ENCODE data around the gene IQGAP3. TPM values are rescaled to one million over a fixed set of nuclear protein-coding genes. Genes with fewer than 3 reads are reported as not detected.
A peak's percentile ranks its signal among the peaks of the same experiment; 100 is the strongest.

The IQGAP3 gene
- 1.3 TPM for total RNA-seq
- long read RNA-seq, partial matches to known transcripts = 1 of 1 reads
- long read RNA-seq, other reads (novel, unspliced or antisense) = 0 of 1 reads

DNA sequence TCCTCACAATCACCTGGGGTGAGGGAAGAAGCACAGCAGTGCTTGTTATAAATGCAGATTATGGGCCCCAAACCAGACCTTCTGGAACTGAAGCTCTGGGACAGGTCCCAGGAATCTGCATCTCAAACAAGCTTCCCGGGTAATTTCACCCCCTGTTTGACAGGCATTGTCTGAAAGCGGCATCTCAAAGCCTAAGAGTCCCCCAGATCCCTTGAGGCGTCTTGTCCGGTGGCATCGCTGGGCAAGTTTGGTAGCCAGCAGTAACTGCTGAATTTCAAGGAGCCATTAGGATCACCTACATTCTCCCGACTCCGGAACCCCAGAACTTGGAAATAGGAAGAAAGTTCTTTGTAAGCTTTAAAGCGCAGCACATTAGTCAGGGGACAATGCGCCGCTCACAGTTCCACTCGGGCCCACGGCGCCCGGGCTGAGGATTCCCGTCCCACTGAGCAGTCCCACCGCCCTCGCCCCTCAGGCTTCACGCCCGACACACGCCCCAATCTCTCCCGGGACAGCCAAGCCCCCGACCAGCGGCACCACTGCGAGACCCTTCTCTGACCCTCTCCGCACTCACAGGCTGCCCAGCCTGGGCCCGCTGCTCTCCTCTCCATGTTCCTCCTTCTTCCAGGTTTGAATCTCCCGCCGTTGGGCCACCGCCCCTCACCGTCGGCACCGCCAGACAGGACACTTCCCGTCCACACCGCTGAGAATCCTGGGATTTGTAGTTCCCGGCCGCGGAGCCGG lies at the start of gene IQGAP3:
TSS of gene IQGAP3 (minus strand) at position 647 of the 744 bp plus-strand sequence. CDS start at position 611, 36 bp downstream.
- Histone ChIP-seq H3K4me1 (no peaks in the 10 kb centered on the region), H3K4me3 (peak within 1 kb of the TSS; percentile 38), H3K27ac (no peak within 1 kb of the TSS), H3K27me3 (no peaks in the 10 kb centered on the region), H3K9me3 (no peaks in the 10 kb centered on the region), H3K36me3 (no peaks in the 10 kb centered on the region)
- TF ChIP-seq, protein P1, sequence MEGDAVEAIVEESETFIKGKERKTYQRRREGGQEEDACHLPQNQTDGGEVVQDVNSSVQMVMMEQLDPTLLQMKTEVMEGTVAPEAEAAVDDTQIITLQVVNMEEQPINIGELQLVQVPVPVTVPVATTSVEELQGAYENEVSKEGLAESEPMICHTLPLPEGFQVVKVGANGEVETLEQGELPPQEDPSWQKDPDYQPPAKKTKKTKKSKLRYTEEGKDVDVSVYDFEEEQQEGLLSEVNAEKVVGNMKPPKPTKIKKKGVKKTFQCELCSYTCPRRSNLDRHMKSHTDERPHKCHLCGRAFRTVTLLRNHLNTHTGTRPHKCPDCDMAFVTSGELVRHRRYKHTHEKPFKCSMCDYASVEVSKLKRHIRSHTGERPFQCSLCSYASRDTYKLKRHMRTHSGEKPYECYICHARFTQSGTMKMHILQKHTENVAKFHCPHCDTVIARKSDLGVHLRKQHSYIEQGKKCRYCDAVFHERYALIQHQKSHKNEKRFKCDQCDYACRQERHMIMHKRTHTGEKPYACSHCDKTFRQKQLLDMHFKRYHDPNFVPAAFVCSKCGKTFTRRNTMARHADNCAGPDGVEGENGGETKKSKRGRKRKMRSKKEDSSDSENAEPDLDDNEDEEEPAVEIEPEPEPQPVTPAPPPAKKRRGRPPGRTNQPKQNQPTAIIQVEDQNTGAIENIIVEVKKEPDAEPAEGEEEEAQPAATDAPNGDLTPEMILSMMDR (IDR thresholded peaks at IDR 0.05) = no peak
- ATAC-seq = peak; percentile 97
- intact Hi-C loops (cut with DNase I) = no loop called here
- peak; percentile 93 for DNase-seq

DNA sequence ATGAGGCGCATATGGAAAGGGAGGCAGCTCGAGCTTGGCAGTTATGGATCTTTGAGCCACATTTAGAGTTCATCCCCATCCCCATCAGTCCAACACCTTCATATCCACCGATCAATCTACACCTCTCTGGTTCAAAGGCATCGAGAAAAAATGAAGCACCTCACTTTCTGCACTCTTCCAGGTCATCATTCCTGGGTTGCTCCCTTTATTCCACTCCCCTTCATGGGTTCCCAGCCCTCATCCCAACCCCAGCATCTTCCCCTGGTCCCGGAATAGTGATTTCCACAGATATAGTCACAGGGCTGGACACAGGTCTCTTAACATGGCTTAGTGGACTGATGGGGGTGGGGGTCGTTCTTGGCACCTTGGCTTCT lies 47.2 kb upstream of the IQGAP3 start:
- Histone ChIP-seq H3K36me3 (no peaks in the 10 kb centered on the region), H3K9me3 (no peaks in the 10 kb centered on the region), H3K27ac (no peak overlapping the region), H3K4me3 (no peak overlapping the region), H3K27me3 (peaks cover 40% of the 10 kb centered on the region), H3K4me1 (peaks cover 8% of the 10 kb centered on the region)
- ATAC-seq (no peak), DNase-seq (peak; percentile 11)
- TF ChIP-seq, protein P1 (IDR thresholded peaks at IDR 0.05) = no peak
- intact Hi-C loops (cut with DNase I) = no loop called here

DNA sequence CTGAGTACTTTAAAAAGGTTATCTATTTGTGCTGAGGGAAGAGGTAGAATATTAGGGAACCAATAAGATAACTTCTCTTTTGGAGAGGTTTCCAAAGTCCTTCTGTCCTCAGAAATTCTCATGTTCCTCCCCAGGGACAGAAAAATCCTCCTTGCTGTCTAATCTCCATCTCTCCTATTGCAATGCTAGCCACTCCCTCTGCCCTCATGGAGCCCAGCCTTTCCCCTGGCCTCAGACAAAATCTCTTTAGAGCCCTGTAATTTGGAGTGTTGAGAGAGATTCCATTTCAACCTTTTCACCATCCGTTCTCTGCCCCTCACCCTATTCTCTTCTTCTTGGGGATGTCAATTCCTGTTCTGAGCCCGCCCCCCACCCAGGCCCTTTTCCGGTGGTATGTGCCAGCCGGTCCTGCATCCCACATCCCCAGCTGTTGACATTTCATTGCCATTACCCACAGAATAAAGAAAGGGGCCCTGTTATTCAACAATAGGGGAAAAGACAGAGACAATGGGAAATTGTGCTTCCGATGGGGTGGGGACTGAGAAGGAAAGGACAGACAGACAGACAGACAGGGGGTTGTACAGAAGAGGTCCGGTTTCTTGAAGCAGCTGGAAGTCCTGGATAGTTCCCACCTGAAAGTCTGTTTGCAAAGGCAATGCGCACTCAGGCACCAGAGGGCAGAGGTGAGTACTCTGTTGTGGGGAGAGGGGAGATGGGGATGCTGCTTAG lies 46.7 kb upstream of the IQGAP3 start, which contains the start of gene HAPLN2:
TSS of gene HAPLN2 (plus strand) at position 563 of the 729 bp plus-strand sequence. CDS start 4,076 bp downstream, outside the sequence.
- no peak within 1 kb of the TSS for H3K4me3 ChIP-seq
- no peaks in the 10 kb centered on the region for H3K36me3 ChIP-seq
- DNase-seq (peak; percentile 35), ATAC-seq (peak; percentile 29)
- H3K27me3 ChIP-seq = peaks cover 34% of the 10 kb centered on the region
- TF ChIP-seq, protein P1 (IDR thresholded peaks at IDR 0.05) = peak; percentile 24
- intact Hi-C loops (cut with DNase I) = no loop called here
- H3K9me3 ChIP-seq = no peaks in the 10 kb centered on the region
- no peak within 1 kb of the TSS for H3K27ac ChIP-seq
- H3K4me1 ChIP-seq = peaks cover 4% of the 10 kb centered on the region

DNA sequence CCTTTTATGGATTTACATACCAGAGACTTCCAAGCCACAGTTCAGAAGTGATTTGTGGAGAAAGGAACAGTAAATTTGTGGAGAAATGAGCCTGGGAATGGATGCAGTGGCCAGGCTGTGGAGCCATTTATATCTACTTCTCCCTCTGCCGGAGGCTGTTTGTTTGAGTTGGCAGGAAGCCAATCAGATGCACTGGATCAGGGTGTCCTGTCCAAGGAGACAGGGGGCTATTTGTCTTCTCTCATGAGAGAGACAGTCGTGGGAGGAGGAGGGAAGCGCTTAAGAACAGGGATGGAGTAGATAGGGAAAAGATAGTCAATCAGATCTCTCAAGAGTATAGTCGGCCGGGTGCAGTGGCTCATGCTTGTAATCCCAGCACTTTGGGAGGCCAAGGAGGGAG lies 44.1 kb upstream of the IQGAP3 start:
- Histone ChIP-seq H3K27me3 (peaks cover 24% of the 10 kb centered on the region), H3K4me3 (no peak overlapping the region), H3K36me3 (no peaks in the 10 kb centered on the region), H3K9me3 (no peaks in the 10 kb centered on the region), H3K4me1 (no peaks in the 10 kb centered on the region), H3K27ac (no peak overlapping the region)
- intact Hi-C loops (cut with DNase I) = no loop called here
- ATAC-seq = peak; percentile 55
- TF ChIP-seq, protein P1 (IDR thresholded peaks at IDR 0.05) = no peak
- no peak for DNase-seq

- intact Hi-C loops (cut with DNase I) = no loop called here
- DNase-seq = peak; percentile 26
- peak overlapping the region; percentile 43 for H3K27ac ChIP-seq
- TF ChIP-seq, protein P1 (IDR thresholded peaks at IDR 0.05) = no peak
- no peak overlapping the region for H3K4me3 ChIP-seq
- ATAC-seq = no peak
- peaks cover 23% of the 10 kb centered on the region for H3K27me3 ChIP-seq
- H3K9me3 ChIP-seq = no peaks in the 10 kb centered on the region
- H3K36me3 ChIP-seq = no peaks in the 10 kb centered on the region
- no peaks in the 10 kb centered on the region for H3K4me1 ChIP-seq
Measured at GRCh38 chr1:156615946-156616345, 43.6 kb upstream of the IQGAP3 start.

Data from upper lobe of right lung (tissue), 1 donor.